ENCODE measurements around the gene SMARCB1.
A peak's percentile ranks its signal among the peaks of the same experiment; 100 is the strongest.

SMARCB1 gene

GRCh38 chr22:23833017-23833751 lies 46.4 kb downstream of the SMARCB1 start:
- no peak for DNase-seq

GRCh38 chr22:23833911-23834317 lies 47.1 kb downstream of the SMARCB1 start:
- DNase-seq = no peak

DNA sequence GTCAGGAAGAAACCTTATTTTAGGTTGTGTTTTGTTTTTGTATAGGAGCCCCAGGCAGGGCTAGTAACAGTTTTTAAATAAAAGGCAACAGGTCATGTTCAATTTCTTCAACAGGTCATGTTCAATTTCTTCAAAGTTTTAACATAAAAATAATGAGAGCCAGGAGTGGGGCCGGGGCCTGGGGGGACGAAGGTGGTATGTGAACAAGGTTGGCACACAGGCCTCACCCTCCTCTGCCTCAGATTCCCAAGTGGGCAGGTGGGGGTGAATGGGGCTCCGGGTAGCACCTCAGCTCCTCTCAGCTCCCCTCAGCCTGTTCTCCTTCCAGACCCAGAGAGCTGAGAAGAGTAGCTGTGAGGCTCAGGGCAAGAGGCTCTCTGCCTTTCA lies 47.6 kb downstream of the SMARCB1 start:
- DNase-seq = no peak

GRCh38 chr22:23834793-23835483 lies 48.2 kb downstream of the SMARCB1 start:
- DNase-seq = no peak

DNA sequence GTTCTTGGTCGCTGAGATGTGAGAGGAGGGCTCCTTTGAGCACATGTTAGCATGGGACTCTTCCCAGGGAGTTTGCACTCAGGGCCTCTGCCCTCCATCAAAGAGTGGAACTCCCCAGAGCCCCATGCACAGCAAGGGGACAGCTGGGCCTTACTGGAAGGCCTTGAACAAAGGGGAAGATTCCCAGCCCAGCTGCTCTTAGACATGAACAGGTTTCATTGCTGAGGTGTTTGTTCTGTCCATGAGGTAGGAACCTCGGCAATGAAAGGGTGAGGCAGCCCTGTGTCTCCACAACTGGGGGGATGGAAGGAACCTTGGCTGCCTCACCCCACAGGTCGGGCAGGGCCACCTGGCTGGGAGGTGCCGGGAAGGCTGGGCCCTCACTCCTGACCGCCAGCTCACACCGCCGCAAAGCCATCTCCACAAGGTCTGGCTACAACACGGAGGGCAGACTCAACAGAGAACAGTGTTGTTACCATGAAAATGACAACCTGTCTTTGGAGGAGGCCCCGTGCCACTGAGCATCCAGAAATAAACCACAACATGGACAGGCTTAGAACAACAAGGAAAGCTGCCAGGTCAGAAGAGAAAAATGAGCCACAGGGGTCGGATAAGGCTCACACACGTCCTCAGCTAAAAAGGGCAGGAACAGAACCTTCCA lies 48.8 kb downstream of the SMARCB1 start:
- DNase-seq = no peak

- DNase-seq = no peak
These were observed 49.5 kb downstream of the SMARCB1 start for GRCh38 chr22:23836281-23836680.

DNA sequence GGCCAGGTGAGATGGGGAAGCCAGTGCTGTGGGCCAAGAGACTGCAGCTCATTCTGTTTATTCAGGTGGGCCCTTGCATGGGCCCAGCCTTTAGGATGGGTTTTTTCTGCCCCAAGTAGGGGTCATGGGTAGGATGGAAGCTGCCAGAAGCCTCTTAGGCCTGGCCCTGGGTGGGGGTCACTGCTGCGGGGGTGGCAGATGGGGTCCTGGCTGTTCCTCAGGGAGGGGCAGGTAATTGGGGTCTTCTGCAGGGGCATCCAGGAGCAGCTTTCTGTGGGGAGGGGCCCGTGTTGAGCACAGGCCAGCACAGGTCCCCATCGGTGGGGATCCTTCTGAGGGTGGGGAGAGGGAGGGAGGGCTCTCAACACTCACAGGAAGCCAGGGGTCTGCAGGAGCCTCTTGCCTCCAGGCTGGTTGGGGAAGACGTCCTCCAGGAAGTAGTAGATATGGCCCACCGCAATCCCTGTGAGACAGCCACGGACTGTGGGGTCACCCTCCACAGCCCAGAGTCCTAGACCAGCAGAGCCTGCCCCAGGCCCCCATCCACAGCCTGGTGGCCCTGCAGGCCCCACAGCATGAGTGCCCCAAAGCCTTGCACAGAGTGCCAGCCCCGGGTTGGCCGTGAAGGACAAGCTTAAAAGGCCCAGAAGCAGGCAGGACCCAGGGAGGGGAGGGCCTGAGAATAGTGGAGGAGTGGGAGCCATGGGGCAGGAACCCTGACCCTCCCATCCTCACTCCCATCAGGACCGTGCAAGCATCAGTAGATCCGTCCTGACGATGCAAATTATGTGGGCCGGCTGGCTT lies 50.1 kb downstream of the SMARCB1 start:
- DNase-seq = no peak

DNA sequence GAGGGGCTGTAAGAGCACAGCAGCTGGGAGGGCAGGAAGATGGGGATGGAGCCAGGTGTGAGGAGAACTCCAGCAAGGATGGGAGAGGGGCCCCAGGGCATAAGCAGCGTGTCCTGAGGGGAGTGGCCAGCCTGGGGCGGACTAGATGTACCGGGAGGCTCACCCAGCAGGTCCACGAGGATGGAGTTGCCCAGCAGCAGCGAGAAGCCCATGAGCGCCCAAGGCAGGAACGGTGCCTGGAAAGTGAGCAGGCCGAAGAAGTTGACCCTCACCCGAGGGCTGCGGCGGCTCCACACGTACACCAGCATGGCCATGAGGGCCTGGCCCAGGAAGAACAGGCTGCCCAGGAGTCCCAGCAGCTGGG lies 50.7 kb downstream of the SMARCB1 start:
- DNase-seq = no peak

GRCh38 chr22:23837911-23838680 lies 51.3 kb downstream of the SMARCB1 start:
- no peak for DNase-seq

GRCh38 chr22:23838681-23839468 lies 52.1 kb downstream of the SMARCB1 start, which contains the start of gene DERL3:
Gene DERL3 (minus strand): TSS chr22:23839006. CDS start chr22:23838987, 19 bp downstream.
- peak; percentile 91 for DNase-seq

- no peak for DNase-seq
These were observed 53.3 kb downstream of the SMARCB1 start for GRCh38 chr22:23840026-23840425.

DNA sequence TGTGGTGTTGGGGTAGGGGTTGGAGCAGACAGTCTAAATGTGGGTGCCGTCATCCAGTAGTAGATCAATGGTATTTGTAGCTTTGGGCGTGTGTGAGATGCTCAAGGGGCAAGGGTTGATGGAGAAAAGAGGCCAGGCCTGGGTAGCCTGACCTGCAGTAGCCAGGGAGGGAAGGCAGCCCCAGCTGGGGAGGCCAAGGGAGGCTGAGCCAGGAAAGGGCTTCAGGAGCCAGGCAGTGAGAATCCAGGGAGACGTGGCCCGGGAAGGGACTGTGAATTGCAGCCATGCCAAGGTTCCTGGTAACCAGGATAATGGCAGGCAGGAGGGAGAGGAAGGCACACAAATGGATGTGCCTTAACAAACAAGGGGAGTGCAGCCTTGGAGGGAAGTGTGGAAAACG lies 54.5 kb downstream of the SMARCB1 start:
- no peak for DNase-seq

GRCh38 chr22:23841736-23842445 lies 55.1 kb downstream of the SMARCB1 start:
- no peak for DNase-seq

DNA sequence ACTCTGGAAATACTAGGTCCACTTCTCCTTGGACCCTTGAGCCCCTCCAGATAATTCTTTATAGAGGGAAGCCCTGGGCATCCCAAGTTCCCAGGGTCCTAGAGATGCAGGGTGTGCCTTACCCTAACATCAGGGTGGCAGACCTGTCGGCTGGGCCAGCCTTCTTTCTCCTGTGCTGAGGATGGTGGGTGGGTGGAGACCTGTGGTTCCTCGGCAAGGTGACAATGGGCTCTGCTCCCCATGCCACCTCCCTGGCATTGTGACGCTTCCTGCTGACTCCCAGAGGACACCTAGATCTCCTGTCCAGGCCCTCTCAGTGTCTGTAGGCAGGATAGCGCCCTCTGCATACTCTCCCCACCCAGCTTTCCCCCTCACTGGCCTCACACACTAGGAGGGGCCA lies 55.8 kb downstream of the SMARCB1 start:
- DNase-seq = no peak

DNA sequence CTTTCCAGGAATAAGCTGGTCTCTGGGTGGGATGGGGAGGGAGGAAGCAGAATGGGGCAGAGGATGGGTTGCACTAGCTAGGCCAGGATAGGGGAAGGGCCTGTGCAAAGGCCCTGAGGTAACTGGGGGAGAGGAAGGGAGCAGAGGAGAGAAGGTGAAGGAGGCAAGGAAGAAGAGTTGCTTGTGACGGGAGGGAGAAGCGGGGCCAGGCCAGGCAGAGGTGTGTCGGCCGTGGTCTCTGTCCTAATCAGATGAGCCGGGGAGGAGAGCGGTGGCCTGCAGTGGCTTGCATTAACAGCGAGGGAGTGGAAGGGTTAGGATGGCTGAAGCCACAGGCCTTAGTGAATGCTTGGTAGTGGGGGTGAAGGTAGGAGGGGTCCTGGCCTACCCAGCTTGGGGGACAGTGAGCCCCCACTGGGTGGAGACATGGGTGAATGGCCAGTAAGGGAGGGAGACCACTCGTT lies 58.0 kb downstream of the SMARCB1 start:
- DNase-seq = no peak

GRCh38 chr22:23845265-23846080 lies 58.7 kb downstream of the SMARCB1 start:
- DNase-seq = no peak

DNA sequence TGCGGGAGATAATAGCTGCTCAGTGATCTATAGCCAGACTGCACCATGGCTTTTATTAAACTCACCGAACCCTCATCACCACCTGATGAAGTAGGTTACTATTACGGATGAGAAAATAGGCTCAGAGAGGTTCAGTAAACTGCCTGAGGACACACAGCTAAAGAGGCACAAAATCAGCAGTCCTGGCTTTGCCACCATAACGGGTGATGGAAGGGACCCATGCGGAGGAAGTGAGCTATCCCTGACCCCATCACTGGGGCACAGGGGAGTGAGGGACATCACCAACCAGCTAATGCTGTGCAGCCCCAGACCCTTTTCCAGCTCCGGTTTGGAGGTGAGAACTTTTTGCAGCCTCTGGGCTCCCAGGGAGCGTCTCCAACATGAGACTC lies 59.3 kb downstream of the SMARCB1 start:
- no peak for DNase-seq

DNA sequence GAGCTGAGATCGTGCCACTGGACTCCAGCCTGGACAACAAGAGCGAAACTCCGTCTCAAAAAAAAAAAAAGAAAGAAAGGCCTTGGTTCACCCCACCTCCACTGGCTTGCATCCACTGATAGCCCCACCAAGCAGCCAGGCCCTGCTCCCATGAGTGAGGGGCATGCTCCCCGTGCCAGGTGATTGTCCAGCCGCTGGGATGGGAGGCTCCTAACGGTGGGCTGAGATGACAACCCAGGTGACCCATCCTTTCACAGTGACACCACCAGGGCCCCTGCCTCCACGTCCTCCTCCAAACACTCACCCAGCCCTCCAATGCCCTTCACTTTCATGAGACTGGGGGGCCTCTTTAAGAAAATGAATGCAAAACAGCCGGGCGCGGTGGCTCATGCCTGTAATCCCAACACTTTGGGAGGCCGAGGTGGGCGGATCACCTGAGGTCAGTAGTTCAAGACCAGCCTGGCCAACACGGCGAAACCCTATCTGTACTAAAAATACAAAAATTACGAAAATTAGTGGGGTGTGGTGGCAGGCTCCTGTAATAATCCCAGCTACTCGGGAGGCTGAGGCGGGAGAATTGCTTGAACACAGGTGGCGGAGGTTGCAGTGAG lies 60.6 kb downstream of the SMARCB1 start:
- no peak for DNase-seq

Data from NCI-H1105 (cell line).